ENCODE measurements around the gene MYRF.

Gene MYRF

DNA sequence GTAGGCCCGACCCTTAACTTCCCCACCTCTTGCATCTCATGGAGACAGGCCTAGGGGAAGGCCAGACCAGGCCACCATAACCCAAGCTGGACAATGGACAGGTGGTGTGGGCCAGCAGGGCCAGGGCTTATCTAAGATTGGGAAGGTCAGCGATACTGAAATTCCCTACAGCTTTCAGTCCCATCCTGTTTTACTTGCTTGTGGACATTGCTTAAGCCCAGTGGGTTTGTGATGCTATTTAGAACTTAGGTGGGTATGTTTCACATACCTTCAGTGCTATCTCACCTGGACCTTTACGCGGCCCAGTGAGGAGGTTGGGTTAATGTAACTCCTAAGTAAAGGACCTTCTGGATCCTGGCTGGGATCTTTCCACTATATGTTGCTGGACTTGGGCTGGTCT is 77.4 kb downstream of the MYRF start:
- H3K4me1 ChIP-seq (ENCODE audit: insufficient read depth, low read length) = peaks cover 64% of the 10 kb centered on the region
- no peaks in the 10 kb centered on the region for H3K27me3 ChIP-seq (ENCODE audit: insufficient read depth, low read length)
- no peak overlapping the region for H2AFZ ChIP-seq (ENCODE audit: low read depth, low read length)
- peak overlapping the region; percentile 100 for H3K4me3 ChIP-seq (ENCODE audit: low read length)
- no peaks in the 10 kb centered on the region for H3K9me3 ChIP-seq (ENCODE audit: low read length)
- peaks cover 30% of the 10 kb centered on the region for H3K36me3 ChIP-seq (ENCODE audit: insufficient read depth, low read length)

DNA sequence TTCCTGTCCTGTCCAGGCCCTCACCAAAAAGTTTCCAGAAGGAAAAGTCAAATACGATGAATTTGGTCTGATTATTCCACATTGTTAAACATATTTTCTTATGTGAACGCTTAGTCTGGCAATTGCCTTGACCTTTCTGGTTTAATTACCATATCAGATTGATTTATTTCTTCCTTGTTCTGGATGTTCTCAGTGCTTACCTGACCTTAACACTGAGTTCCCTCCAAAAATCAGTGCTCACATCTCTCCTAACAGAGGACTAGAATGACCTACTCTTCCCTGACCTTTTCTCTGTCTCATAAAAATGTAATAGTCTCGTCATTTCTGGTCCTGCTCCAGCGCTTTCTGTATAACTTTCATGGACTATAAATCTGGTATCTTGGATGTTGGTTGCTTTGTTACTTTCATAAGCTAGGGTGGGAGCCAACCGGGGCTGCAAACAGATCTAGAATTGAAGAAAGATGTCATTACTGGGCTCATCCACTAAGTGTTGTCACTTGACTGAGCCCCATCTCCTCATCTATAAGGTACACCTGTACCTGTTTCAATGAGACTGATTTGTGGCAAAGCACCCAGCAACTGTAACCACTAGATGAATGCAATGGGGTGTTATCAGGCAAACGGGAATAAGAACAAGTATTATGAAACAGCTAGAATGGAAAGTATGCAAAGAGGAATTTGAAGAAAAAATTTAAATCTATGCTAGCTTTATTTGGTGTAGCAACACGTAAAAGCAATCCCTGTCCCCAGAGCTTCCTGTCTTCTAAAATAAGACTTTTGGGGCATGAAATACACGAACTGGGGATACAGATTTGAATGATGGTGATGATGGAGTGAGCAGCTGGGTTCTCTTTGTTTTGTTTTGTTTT is 78.0 kb downstream of the MYRF start:
- Histone ChIP-seq H3K27me3 (ENCODE audit: insufficient read depth, low read length) (no peaks in the 10 kb centered on the region), H2AFZ (ENCODE audit: low read depth, low read length) (no peak overlapping the region), H3K36me3 (ENCODE audit: insufficient read depth, low read length) (peaks cover 30% of the 10 kb centered on the region), H3K4me3 (ENCODE audit: low read length) (peak overlapping the region; percentile 100), H3K9me3 (ENCODE audit: low read length) (no peaks in the 10 kb centered on the region), H3K4me1 (ENCODE audit: insufficient read depth, low read length) (peaks cover 67% of the 10 kb centered on the region)

DNA sequence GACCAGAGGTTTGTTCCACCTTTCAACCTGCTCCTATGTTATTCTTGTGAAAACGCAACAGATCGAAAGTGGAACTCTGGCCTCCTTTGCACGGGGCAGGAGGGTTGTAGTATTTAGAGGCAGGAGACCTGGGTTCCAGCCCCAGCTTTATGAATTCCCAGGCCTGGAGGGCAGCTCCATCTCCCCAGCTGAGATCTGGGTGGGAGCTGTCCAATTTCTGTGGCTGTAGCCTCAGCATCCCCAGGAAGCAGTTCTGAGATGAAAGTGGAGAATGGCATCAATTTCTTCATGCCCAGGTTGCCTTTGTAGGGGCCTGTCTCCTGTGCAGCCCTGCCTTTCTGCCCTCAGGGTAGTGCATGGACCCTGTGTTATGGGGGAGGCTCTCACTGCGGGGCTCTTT is 79.8 kb downstream of the MYRF start:
- Histone ChIP-seq H3K27me3 (ENCODE audit: insufficient read depth, low read length) (no peaks in the 10 kb centered on the region), H2AFZ (ENCODE audit: low read depth, low read length) (no peak overlapping the region), H3K4me1 (ENCODE audit: insufficient read depth, low read length) (peaks cover 55% of the 10 kb centered on the region), H3K4me3 (ENCODE audit: low read length) (no peak overlapping the region), H3K9me3 (ENCODE audit: low read length) (no peaks in the 10 kb centered on the region), H3K36me3 (ENCODE audit: insufficient read depth, low read length) (peaks cover 43% of the 10 kb centered on the region)

DNA sequence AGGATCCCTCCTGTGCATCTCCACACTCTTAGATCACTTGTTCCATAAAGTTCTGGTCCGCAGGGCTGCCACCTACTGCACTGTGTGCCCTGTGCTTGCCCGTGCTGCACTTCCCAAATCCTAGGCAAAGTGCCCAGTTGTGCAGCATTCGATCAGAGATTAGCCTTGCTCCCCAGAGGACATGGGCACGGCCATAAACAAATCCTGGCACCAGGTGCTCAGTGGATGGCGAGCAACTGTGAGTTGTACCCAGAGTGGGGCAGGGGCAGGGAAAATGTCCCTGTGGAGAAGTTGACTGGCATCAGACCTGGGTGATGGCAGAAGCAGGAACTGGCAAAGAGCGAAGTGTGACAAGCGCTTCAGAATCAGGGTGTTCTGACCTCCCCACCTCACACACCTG is 80.3 kb downstream of the MYRF start:
- no peaks in the 10 kb centered on the region for H3K27me3 ChIP-seq (ENCODE audit: insufficient read depth, low read length)
- no peak overlapping the region for H2AFZ ChIP-seq (ENCODE audit: low read depth, low read length)
- peaks cover 48% of the 10 kb centered on the region for H3K36me3 ChIP-seq (ENCODE audit: insufficient read depth, low read length)
- H3K9me3 ChIP-seq (ENCODE audit: low read length) = no peaks in the 10 kb centered on the region
- H3K4me3 ChIP-seq (ENCODE audit: low read length) = no peak overlapping the region
- peaks cover 55% of the 10 kb centered on the region for H3K4me1 ChIP-seq (ENCODE audit: insufficient read depth, low read length)

DNA sequence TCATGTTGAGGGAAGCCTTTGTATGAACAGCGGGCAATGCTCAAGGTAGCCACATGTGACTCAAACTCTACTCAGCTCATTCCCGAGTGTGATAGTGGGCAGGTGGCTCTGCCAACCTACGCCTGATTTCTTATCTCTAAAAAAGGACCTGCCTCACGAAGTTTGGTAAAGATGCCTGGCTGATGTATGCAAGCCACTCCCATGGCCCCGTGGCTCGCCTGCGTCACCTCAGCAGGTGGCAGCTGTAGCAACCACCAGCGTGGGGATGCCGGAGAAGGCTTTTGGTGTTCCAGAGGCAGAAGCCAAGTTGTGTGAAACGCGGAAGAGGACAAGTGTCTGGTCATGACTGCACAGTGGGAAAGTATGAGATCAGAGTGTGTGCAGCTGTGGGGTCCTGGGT is 81.0 kb downstream of the MYRF start:
- H3K4me1 ChIP-seq (ENCODE audit: insufficient read depth, low read length) = peaks cover 55% of the 10 kb centered on the region
- H3K9me3 ChIP-seq (ENCODE audit: low read length) = no peaks in the 10 kb centered on the region
- H2AFZ ChIP-seq (ENCODE audit: low read depth, low read length) = no peak overlapping the region
- no peak overlapping the region for H3K4me3 ChIP-seq (ENCODE audit: low read length)
- H3K27me3 ChIP-seq (ENCODE audit: insufficient read depth, low read length) = no peaks in the 10 kb centered on the region
- H3K36me3 ChIP-seq (ENCODE audit: insufficient read depth, low read length) = peaks cover 56% of the 10 kb centered on the region

DNA sequence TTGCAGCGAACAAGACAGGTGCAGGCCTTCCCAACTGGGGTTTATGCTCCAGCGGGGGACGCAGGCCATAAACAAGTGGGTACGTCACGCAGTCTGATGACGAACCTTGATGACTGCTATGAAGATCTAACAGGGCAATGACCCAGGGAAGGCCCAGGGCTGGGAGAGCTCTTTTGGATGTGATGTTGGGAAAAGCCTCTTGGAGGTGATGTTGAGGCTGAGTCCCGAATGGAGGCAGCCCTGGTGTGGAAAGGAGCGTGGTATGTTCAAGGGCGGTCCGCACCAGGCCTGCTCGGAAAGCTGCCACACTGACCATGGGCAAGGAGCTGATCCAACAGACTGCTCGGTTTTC is 81.5 kb downstream of the MYRF start:
- Histone ChIP-seq H2AFZ (ENCODE audit: low read depth, low read length) (no peak overlapping the region), H3K4me1 (ENCODE audit: insufficient read depth, low read length) (peaks cover 55% of the 10 kb centered on the region), H3K36me3 (ENCODE audit: insufficient read depth, low read length) (peaks cover 60% of the 10 kb centered on the region), H3K9me3 (ENCODE audit: low read length) (no peaks in the 10 kb centered on the region), H3K27me3 (ENCODE audit: insufficient read depth, low read length) (no peaks in the 10 kb centered on the region), H3K4me3 (ENCODE audit: low read length) (no peak overlapping the region)

DNA sequence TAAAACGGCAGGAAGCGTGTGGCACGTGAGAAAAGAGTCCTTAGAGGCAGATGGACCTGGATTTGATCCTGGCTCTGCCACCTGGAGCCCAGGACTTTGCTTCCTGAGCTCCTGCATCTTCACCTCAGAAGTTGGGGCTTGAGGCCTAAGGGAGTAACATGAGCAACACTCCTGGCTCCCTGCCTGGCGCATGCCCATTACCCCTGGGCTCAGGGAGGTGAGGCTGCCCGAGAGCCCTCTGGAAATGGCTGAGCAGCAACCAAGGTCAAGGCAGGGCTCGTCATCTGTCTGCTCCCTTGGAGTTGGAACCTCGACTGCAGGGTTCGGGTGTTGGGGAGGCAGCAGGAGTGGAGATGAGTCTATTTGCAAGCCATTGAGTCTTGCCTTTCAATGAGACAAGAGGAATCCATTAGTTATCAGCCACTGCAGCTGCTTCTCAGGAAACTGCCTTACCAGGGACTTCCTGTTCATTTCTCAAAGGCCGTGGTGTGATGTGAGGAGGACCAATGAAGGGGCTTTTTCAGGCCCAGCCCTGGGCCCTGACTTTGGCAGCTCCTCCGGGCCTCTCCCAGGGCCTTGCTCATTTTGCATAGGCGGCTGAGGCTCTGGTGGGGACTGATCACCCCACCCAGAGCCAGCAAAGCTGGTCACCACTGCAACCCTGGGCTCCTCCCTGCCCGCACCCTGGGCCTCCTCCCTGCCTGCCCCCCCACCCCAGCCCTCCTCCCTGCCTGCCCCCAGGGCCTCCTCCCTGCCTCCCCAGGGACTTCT is 82.0 kb downstream of the MYRF start:
- Histone ChIP-seq H3K36me3 (ENCODE audit: insufficient read depth, low read length) (peaks cover 64% of the 10 kb centered on the region), H2AFZ (ENCODE audit: low read depth, low read length) (no peak overlapping the region), H3K4me3 (ENCODE audit: low read length) (no peak overlapping the region), H3K9me3 (ENCODE audit: low read length) (no peaks in the 10 kb centered on the region), H3K27me3 (ENCODE audit: insufficient read depth, low read length) (no peaks in the 10 kb centered on the region), H3K4me1 (ENCODE audit: insufficient read depth, low read length) (peaks cover 55% of the 10 kb centered on the region)

DNA sequence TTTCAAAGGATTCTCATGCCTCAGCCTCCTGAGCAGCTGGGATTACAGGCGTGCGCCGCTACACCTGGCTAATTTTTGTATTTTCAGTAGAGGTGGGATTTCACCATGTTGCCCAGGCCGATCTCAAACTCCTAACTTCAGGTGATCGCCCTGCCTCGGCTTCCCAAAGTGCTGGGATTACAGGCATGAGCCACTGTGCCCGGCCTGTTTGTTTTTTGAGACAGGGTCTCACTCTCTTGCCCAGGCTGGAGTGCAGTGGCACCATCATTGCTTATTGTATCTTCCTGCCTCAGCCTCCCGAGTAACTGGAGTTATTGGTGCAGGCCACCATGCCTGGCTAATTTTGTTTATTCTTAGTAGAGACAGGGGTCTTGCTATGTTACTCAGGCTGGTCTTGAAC is 83.8 kb downstream of the MYRF start:
- peaks cover 79% of the 10 kb centered on the region for H3K36me3 ChIP-seq (ENCODE audit: insufficient read depth, low read length)
- no peak overlapping the region for H2AFZ ChIP-seq (ENCODE audit: low read depth, low read length)
- H3K4me3 ChIP-seq (ENCODE audit: low read length) = no peak overlapping the region
- no peaks in the 10 kb centered on the region for H3K9me3 ChIP-seq (ENCODE audit: low read length)
- H3K27me3 ChIP-seq (ENCODE audit: insufficient read depth, low read length) = no peaks in the 10 kb centered on the region
- peaks cover 38% of the 10 kb centered on the region for H3K4me1 ChIP-seq (ENCODE audit: insufficient read depth, low read length)

DNA sequence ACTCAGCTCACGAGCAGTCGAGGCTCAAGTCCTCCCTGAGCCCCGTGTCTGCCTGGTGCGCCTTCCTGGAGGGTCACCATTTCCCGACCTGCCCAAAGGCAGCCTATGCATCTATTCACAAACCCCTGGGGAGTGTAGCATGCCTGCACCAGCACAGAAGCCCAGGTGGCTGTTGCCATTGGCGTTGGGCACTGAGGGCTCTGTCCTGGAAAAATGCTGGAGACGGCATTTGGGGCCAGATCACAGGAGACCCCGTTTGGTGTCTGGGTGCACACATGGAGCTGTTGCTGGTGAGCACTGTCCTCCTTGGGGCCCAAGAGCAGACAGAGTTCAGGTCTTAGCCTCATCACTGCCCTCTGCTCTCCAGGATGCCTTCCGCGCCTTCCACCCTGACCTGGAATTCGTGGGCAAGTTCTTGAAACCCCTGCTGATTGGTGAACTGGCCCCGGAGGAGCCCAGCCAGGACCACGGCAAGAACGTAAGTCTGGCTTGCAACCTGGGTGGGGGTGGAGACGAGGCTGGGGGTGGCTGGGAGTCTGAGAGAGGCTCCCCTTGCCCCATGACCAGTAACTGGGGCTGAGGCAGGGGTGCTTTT is 85.1 kb downstream of the MYRF start:
- Histone ChIP-seq H3K27me3 (ENCODE audit: insufficient read depth, low read length) (no peaks in the 10 kb centered on the region), H3K36me3 (ENCODE audit: insufficient read depth, low read length) (peaks cover 79% of the 10 kb centered on the region), H2AFZ (ENCODE audit: low read depth, low read length) (no peak overlapping the region), H3K4me1 (ENCODE audit: insufficient read depth, low read length) (peaks cover 25% of the 10 kb centered on the region), H3K9me3 (ENCODE audit: low read length) (no peaks in the 10 kb centered on the region), H3K4me3 (ENCODE audit: low read length) (no peak overlapping the region)

All from neuron (in vitro differentiated cells).